Measurements from ENCODE around the gene EIF2D. TPM values are rescaled to one million over a fixed set of nuclear protein-coding genes. Genes with fewer than 3 reads are reported as not detected.
"Not testable (repeated sequence)": the region's sequence is repeated elsewhere in the genome, so short reads cannot be mapped to it uniquely, and the experiment has no call there.

Gene EIF2D
- total and polyA plus RNA-seq, 8 donors = 20.9 to 37.9 (median 29.3) TPM

DNA sequence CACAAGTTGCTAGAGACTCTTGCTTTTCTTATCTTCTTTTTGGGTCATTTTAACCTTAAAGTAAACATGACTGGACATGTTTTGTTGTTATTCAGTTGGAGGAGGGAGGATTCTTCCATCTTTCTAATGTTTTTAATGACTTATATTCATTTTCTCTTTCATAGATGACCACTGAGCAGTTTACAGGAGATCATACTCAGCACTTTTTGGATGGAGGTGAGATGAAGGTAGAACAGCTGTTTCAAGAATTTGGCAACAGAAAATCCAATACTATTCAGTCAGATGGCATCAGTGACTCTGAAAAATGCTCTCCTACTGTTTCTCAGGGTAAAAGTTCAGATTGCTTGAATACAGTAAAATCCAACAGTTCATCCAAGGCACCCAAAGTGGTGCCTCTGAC lies 35.0 kb upstream of the EIF2D start:
- no peak for TF ChIP-seq CTCF (IDR thresholded peaks at IDR 0.05)
- no peaks in the 10 kb centered on the region for H3K27me3 ChIP-seq
- no peaks in the 10 kb centered on the region for H3K36me3 ChIP-seq
- no peak overlapping the region for H3K4me3 ChIP-seq
- H3K9me3 ChIP-seq = no peaks in the 10 kb centered on the region
- no peak overlapping the region for H3K27ac ChIP-seq
- FAIRE-seq = no peak
- intact Hi-C loops (cut with DNase I) = no loop called here
- DNase-seq = no peak
- H3K4me1 ChIP-seq = peaks cover 0 to 12% (median 9%) of the 10 kb centered on the region in 3 donors
- no peak for ATAC-seq

- no peak for ATAC-seq
- Histone ChIP-seq H3K4me3 (no peak overlapping the region), H3K36me3 (no peaks in the 10 kb centered on the region), H3K4me1 (peaks cover 0 to 5% (median 2%) of the 10 kb centered on the region in 3 donors), H3K27ac (no peak overlapping the region), H3K9me3 (no peaks in the 10 kb centered on the region), H3K27me3 (no peaks in the 10 kb centered on the region)
- intact Hi-C loops (cut with DNase I) = no loop called here
- WGBS, 2 donors = 18 to 24% methylated on average over 1 of the region's 1 CpG
- TF ChIP-seq CTCF (IDR thresholded peaks at IDR 0.05) = no peak
- no peak for FAIRE-seq
- no peak for DNase-seq
These were observed 34.2 kb upstream of the EIF2D start for GRCh38 chr1:206646504-206646903.

DNA sequence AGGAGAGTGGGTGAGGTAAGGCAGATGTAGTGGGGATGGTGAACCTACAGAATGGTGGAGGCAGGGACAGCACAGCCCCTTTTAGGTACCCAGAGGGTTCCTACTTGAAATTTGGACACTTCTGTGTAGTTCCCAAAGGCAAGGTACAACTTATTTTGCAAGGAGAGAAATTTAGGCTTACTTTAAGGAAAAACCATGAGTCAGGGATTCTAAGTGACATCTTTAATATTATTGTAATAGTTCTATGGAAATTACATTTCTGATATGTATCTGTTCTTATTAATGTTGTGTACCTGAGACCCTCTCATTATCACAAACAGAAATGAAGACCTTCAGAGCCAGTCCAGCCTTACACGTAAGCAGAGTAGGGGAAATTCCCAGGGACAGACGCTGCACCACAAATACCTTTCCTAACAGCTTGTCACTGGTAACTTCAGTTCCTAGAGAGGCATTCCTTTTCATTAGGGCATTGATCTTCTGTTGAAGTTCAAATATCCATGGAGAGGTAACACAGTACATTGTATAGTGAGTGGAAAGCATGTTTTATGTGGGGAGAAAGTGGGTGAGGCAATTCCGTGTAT lies 30.9 kb upstream of the EIF2D start:
- Histone ChIP-seq H3K36me3 (no peaks in the 10 kb centered on the region), H3K4me1 (no peaks in the 10 kb centered on the region), H3K27me3 (no peaks in the 10 kb centered on the region), H3K4me3 (no peak overlapping the region), H3K9me3 (no peaks in the 10 kb centered on the region), H3K27ac (no peak overlapping the region)
- FAIRE-seq (no peak), DNase-seq (no peak), ATAC-seq (no peak)
- 72 to 76% methylated on average over 3 of the region's 3 CpGs for WGBS, 2 donors
- no peak for TF ChIP-seq CTCF (IDR thresholded peaks at IDR 0.05)
- intact Hi-C loops (cut with DNase I) = no loop called here

GRCh38 chr1:206642074-206642473 lies 29.8 kb upstream of the EIF2D start:
- H3K27me3 ChIP-seq; DNase-seq; H3K27ac ChIP-seq; FAIRE-seq; H3K4me1 ChIP-seq; intact Hi-C loops (cut with DNase I); H3K36me3 ChIP-seq; H3K4me3 ChIP-seq; H3K9me3 ChIP-seq; ATAC-seq: not testable (repeated sequence)
- WGBS, 2 donors = 75 to 88% methylated on average over 2 of the region's 2 CpGs

DNA sequence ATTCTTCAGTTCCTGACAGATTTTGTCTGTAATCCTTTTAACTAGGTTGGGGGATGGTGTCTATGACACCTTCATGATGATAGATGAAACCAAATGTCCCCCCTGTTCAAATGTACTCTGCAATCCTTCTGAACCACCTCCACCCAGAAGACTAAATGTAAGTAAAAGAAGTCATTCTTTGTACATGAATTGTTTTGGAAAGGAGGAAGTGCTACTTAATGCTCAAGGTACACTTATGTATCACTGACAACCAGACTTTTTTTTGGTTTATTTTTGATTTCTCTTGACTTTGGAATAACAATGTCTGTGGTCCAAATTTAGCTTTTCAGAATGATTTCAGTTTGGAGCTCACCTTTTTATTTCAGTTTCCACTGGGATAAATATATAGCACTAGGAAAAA lies 25.3 kb upstream of the EIF2D start:
- peaks cover 5 to 15% (median 9%) of the 10 kb centered on the region in 3 donors for H3K4me1 ChIP-seq
- no peaks in the 10 kb centered on the region for H3K27me3 ChIP-seq
- H3K27ac ChIP-seq = no peak overlapping the region
- no peaks in the 10 kb centered on the region for H3K36me3 ChIP-seq
- DNase-seq = no peak
- no peaks in the 10 kb centered on the region for H3K9me3 ChIP-seq
- no peak for TF ChIP-seq CTCF (IDR thresholded peaks at IDR 0.05)
- H3K4me3 ChIP-seq = no peak overlapping the region
- no peak for ATAC-seq
- intact Hi-C loops (cut with DNase I) = no loop called here
- FAIRE-seq = no peak

Measured in pancreas (tissue), 10 donors.